ENCODE results near the gene AUH.

AUH gene

DNA sequence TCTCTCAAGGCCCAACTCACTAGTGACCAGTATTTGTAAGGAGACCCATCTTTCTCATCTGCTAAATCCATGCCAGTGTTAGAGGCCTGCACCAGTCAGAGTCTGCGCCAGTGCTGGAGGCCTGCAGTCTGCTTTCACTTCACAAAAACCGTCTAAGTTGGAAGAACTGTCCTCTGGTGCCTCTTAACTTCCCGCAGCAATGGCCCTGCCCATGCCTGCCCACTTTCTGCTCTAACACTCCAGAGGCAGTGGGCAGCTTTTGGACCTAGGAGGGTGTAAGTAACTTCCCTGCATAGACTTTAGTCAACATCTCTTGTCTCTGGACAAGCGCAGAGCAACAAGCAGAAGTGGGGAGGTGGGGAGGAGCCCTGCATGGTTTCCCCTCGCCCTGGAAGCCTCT is 152.9 kb downstream of the AUH start:
- ChIA-PET POLR2A (no interaction called here), CTCF (no interaction called here)
- no peak overlapping the region for H3K4me3 ChIP-seq (ENCODE audit: low read depth, low read length)
- no peak for DNase-seq (ENCODE audit: low read depth, low spot score)
- TF ChIP-seq, protein P1, sequence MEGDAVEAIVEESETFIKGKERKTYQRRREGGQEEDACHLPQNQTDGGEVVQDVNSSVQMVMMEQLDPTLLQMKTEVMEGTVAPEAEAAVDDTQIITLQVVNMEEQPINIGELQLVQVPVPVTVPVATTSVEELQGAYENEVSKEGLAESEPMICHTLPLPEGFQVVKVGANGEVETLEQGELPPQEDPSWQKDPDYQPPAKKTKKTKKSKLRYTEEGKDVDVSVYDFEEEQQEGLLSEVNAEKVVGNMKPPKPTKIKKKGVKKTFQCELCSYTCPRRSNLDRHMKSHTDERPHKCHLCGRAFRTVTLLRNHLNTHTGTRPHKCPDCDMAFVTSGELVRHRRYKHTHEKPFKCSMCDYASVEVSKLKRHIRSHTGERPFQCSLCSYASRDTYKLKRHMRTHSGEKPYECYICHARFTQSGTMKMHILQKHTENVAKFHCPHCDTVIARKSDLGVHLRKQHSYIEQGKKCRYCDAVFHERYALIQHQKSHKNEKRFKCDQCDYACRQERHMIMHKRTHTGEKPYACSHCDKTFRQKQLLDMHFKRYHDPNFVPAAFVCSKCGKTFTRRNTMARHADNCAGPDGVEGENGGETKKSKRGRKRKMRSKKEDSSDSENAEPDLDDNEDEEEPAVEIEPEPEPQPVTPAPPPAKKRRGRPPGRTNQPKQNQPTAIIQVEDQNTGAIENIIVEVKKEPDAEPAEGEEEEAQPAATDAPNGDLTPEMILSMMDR (IDR thresholded peaks at IDR 0.05; ENCODE audit: insufficient read depth, low read length, missing control alignments) = no peak

DNA sequence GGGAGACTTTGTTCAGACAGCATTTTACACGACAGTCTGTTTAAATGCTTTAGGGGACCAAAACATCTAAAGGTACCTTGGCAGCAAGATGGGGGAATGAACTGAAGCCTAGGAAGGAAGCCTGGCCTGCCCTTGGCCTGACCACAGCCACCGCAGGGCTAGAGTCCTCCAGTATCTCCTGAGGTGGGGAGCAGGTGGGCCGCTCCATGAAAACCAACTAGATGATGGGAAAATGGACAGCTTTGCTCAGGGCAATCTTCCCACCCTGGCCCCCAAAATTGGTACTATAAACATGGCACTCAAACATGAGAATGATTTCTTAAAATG is 153.3 kb downstream of the AUH start:
- TF ChIP-seq, protein P1 (IDR thresholded peaks at IDR 0.05; ENCODE audit: insufficient read depth, low read length, missing control alignments) = no peak
- DNase-seq (ENCODE audit: low read depth, low spot score) = no peak
- ChIA-PET POLR2A (no interaction called here), CTCF (no interaction called here)
- no peak overlapping the region for H3K4me3 ChIP-seq (ENCODE audit: low read depth, low read length)

DNA sequence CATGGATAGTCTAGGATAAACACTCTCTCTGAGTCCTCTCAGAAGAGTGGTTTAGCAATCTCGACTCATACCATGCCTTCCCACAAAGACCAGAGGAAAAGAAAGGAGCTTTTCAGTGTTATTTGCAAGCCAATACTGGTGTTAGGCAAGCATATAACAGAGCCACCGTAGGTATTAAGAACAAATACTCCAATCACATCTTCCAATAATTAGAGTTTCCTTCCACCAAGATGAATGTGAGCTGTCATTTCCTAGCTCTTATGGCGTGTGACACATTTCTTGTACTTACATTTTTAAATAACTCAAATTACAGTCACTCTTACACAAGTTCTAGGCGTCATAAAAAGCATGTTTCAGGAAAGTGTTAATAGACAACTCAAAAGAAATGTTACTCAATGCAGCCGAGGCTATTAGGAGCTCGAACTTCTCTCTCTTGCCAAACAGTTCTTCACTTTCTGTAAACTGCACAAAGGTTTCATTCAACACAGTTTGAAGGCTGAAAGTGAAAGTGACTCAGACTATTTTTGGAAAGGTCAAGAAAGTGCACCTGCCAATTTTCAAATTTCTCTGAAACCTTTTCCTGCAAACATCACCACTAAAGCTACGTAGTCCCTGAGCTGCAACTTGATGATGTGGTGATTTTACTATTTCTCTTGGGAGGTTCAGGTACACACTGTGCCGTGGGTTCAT is 153.8 kb downstream of the AUH start:
- DNase-seq (ENCODE audit: low read depth, low spot score) = peak; percentile 60
- POLR2A ChIA-PET = no interaction called here
- TF ChIP-seq, protein P1 (IDR thresholded peaks at IDR 0.05; ENCODE audit: insufficient read depth, low read length, missing control alignments) = no peak
- CTCF ChIA-PET = no interaction called here
- no peak overlapping the region for H3K4me3 ChIP-seq (ENCODE audit: low read depth, low read length)

DNA sequence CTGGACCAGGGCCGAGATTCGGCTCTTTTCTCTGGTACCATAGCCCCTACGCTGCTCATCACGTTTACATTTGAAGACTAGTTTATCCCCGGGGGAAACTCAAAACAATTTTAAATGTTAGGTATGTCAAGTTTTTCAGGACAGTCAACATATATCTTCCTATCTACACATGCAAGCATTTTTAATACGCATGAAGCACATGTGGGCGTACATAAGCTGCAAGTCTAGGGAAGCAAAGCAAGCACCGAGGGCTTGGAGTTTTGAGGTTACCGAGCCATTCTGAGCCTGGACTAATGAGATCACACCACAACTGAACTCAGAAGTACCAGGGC is 154.4 kb downstream of the AUH start:
- TF ChIP-seq, protein P1 (IDR thresholded peaks at IDR 0.05; ENCODE audit: insufficient read depth, low read length, missing control alignments) = no peak
- H3K4me3 ChIP-seq (ENCODE audit: low read depth, low read length) = no peak overlapping the region
- CTCF ChIA-PET = no interaction called here
- POLR2A ChIA-PET = no interaction called here
- DNase-seq (ENCODE audit: low read depth, low spot score) = no peak

DNA sequence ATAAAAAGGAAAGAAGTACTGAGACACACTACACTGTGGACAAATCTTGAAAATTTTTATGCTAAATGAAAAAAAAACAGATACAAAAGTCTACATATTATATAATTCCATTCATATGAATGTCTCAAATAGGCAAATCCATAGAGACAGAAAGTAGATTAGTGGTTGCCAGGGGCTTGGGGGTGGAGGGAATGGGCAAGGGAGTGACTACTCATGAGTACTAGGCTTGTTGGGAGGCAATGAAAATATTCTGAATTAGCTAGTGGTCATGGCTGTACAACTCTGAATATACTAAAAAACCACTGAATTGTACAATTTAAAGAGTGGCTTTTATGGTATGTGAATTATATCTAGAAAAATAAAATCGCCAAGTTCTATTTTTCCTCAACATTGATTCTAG is 154.9 kb downstream of the AUH start:
- CTCF ChIA-PET = no interaction called here
- no peak overlapping the region for H3K4me3 ChIP-seq (ENCODE audit: low read depth, low read length)
- TF ChIP-seq, protein P1 (IDR thresholded peaks at IDR 0.05; ENCODE audit: insufficient read depth, low read length, missing control alignments) = no peak
- DNase-seq (ENCODE audit: low read depth, low spot score) = no peak
- POLR2A ChIA-PET = no interaction called here

DNA sequence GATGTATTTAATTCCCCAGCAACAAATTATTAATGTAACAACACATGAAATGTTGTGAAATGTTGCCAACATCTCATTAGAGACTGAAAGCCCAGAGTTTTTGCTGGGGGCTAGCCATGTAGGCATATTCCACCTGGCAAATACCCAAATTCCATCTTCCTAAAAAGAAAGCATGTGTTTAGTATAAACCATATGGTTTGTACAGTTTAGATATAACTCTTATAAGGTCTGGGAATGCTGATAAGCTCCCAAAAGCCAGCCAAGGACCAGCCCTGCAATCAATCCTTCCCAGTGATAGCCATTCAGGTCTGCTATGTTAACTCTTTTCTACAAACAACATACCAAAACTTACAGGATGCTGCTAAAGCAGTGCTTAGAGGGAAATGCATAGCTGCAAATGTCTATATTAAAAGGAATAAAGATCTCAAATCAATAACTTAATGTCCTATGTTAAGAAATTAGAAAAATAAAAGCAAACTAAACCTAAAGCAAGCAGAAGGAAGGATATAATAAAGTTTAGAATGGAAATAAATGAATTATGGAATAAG is 158.9 kb downstream of the AUH start:
- no peak for DNase-seq (ENCODE audit: low read depth, low spot score)
- CTCF ChIA-PET = interaction anchor here (1.5 kb wide), 1 partner anchor 289 kb away, joined by 3 read pairs; no protein-coding TSS in a partner anchor
- POLR2A ChIA-PET = no interaction called here
- TF ChIP-seq, protein P1 (IDR thresholded peaks at IDR 0.05; ENCODE audit: insufficient read depth, low read length, missing control alignments) = no peak
- no peak overlapping the region for H3K4me3 ChIP-seq (ENCODE audit: low read depth, low read length)

Data from AG04449 (cell line).